Keratinocyte (primary cell): ENCODE data around the gene F10. TPM values are rescaled to one million over a fixed set of nuclear protein-coding genes. Genes with fewer than 3 reads are reported as not detected.

Experiments
- DNase-seq: peaks from one replicate; pipeline ENCODE4 v3.0.0-alpha.2; 2011; ENCODE audit warnings: low read depth, missing footprints, low spot score
- FAIRE-seq: peaks from 2 replicates; lab custom pipeline; 2011; peaks lifted over from hg19 to GRCh38; lab: Jason Lieb, UNC
- H2AFZ ChIP-seq: 2 replicates; pipeline ENCODE4 v1.6.0; 2012; ENCODE audit warnings: low read length, control low read depth, inconsistent platforms; ENCODE audit not compliant: control insufficient read depth
- H3K27ac ChIP-seq: 2 replicates; pipeline ENCODE4 v1.5.1; 2011; ENCODE audit warnings: low read length; ENCODE audit not compliant: control insufficient read depth, insufficient read depth
- H3K27me3 ChIP-seq: 3 replicates; pipeline ENCODE4 v1.6.0; 2011; ENCODE audit warnings: low read length; ENCODE audit not compliant: control insufficient read depth, insufficient read depth; ENCODE audit errors: extremely low read depth
- H3K36me3 ChIP-seq, 2 experiments: 2 replicates in 1 of 2; 3 replicates in 1 of 2; pipeline ENCODE4 v1.5.1; 2011; ENCODE audit warnings: low read length in 2 of 2, mild to moderate bottlenecking in 1 of 2; ENCODE audit not compliant: control insufficient read depth in 2 of 2, insufficient read depth in 2 of 2; ENCODE audit errors: extremely low read depth in 1 of 2
- H3K4me1 ChIP-seq: 3 replicates; pipeline ENCODE4 v1.5.1; 2011; ENCODE audit warnings: low read length; ENCODE audit not compliant: control insufficient read depth, insufficient read depth; ENCODE audit errors: extremely low read depth
- H3K4me2 ChIP-seq: 3 replicates; pipeline ENCODE4 v1.6.0; 2011; ENCODE audit warnings: low read depth, low read length; ENCODE audit not compliant: control insufficient read depth, insufficient read depth; ENCODE audit errors: extremely low read depth
- H3K4me3 ChIP-seq, 3 experiments: fragments of 200-600 bp in 1 of 3; sonication (generic) in 1 of 3; 2 replicates in 2 of 3; 3 replicates in 1 of 3; pipeline ENCODE4 v1.5.1; 2011 to 2016; ENCODE audit warnings: low read length in 3 of 3, mild to moderate bottlenecking in 3 of 3, control low read depth in 2 of 3, inconsistent platforms in 1 of 3, low read depth in 1 of 3, mixed read lengths in 1 of 3, mixed run types in 1 of 3, moderate library complexity in 1 of 3; ENCODE audit not compliant: control insufficient read depth in 2 of 3, insufficient read depth in 2 of 3; ENCODE audit errors: extremely low read depth in 1 of 3
- H3K79me2 ChIP-seq: 2 replicates; pipeline ENCODE4 v1.6.0; 2012; ENCODE audit warnings: low read length; ENCODE audit not compliant: control insufficient read depth, insufficient read depth
- H3K9ac ChIP-seq: 3 replicates; pipeline ENCODE4 v1.6.0; 2011; ENCODE audit warnings: low read length; ENCODE audit not compliant: control insufficient read depth, insufficient read depth; ENCODE audit errors: extremely low read depth
- H3K9me1 ChIP-seq: 3 replicates; pipeline ENCODE4 v1.6.0; 2011; ENCODE audit warnings: low read length; ENCODE audit not compliant: control insufficient read depth, insufficient read depth; ENCODE audit errors: extremely low read depth
- H3K9me3 ChIP-seq: 2 replicates; pipeline ENCODE4 v1.5.1; 2012; ENCODE audit warnings: low read depth, low read length; ENCODE audit not compliant: control insufficient read depth
- H4K20me1 ChIP-seq: 3 replicates; pipeline ENCODE4 v1.6.0; 2011; ENCODE audit warnings: low read length; ENCODE audit not compliant: control insufficient read depth, insufficient read depth; ENCODE audit errors: extremely low read depth
- EZH2 ChIP-seq: IDR thresholded peaks from one replicate; pipeline ENCODE4 v1.6.1; 2012; ENCODE audit warnings: inconsistent platforms, mild to moderate bottlenecking, low read length, moderate library complexity
- dilution Hi-C: fragments of 300-500 bp; cut with MboI; formaldehyde crosslinking; loops from one replicate; pipeline ENCODE4 v1.7.0; 2020; ENCODE audit warnings: low sequenced_read_pairs; ENCODE audit not compliant: extremely low pct_ligation_motif_present
- polyA plus RNA-seq, 5 experiments: library from polyadenylated mRNA; depleted of rRNA in 3 of 5; stranded (reverse) in 3 of 5; stranded (forward) in 1 of 5; unstranded in 1 of 5; fragments of >200 nt; gene quantifications; 1 replicate in 1 of 5; 2 replicates in 3 of 5; 3 replicates in 1 of 5; pipeline versions ENCODE4 v1.2.1 to v1.2.3, GENCODE V29; 2011 to 2012; ENCODE audit warnings: missing spikeins in 2 of 5, low read depth in 1 of 5, low replicate concordance in 1 of 5
- TF ChIP-seq, protein P1 (sequence below), 3 experiments: IDR thresholded peaks in 1 of 3; conservative IDR thresholded peaks in 1 of 3; optimal IDR thresholded peaks in 1 of 3; 2 replicates in 2 of 3; 3 replicates in 1 of 3; pipeline versions ENCODE3 to v1.5.1; 2011; ENCODE audit warnings: low read length in 3 of 3, mild to moderate bottlenecking in 3 of 3, moderate library complexity in 2 of 3, control low read depth in 1 of 3, inconsistent platforms in 1 of 3; ENCODE audit not compliant: insufficient read depth in 2 of 3; ENCODE audit errors: extremely low read depth in 1 of 3

Gene F10
- polyA plus RNA-seq, 1 donor (not counting 4 experiments of a cell fraction or from before 2014, with no cell fraction given), result not detected

DNA sequence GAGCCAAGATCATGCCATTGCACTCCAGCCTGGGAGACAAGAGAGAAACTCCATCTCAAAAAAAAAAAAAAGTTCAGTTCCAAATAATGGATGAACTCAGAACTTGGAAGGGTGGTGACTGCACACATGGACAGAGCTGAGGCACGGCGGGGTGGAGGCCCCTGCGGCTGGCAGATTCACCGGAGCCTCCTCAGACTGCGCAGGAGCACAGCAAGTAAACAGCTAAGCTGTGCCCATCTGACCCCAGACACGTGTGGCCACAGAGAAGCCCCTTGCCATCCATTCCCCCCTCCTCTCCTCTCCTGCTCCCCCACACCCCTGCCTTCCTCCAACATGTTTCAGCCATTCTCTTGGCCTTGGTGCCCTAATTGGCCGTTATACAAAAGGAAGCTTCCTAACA lies 20.3 kb downstream of the F10 start:
- H3K9me3 ChIP-seq, result no peaks in the 10 kb centered on the region
- no peaks in the 10 kb centered on the region for H3K36me3 ChIP-seq
- H2AFZ ChIP-seq, result no peak overlapping the region
- no peak overlapping the region for H3K4me2 ChIP-seq
- no peak overlapping the region for H3K9ac ChIP-seq
- dilution Hi-C loops, result no loop called here
- H3K27ac ChIP-seq, result no peak overlapping the region
- H3K4me1 ChIP-seq, result no peaks in the 10 kb centered on the region
- no peak for TF ChIP-seq EZH2
- TF ChIP-seq, protein P1, sequence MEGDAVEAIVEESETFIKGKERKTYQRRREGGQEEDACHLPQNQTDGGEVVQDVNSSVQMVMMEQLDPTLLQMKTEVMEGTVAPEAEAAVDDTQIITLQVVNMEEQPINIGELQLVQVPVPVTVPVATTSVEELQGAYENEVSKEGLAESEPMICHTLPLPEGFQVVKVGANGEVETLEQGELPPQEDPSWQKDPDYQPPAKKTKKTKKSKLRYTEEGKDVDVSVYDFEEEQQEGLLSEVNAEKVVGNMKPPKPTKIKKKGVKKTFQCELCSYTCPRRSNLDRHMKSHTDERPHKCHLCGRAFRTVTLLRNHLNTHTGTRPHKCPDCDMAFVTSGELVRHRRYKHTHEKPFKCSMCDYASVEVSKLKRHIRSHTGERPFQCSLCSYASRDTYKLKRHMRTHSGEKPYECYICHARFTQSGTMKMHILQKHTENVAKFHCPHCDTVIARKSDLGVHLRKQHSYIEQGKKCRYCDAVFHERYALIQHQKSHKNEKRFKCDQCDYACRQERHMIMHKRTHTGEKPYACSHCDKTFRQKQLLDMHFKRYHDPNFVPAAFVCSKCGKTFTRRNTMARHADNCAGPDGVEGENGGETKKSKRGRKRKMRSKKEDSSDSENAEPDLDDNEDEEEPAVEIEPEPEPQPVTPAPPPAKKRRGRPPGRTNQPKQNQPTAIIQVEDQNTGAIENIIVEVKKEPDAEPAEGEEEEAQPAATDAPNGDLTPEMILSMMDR (optimal IDR thresholded peaks at IDR 0.05 in 1 of 3, IDR thresholded peaks at IDR 0.05 in 1 of 3, conservative IDR thresholded peaks at IDR 0.05 in 1 of 3; ENCODE audit: extremely low read depth in 1 of 3, insufficient read depth in 2 of 3, low read length in 3 of 3), result no peak
- H3K79me2 ChIP-seq, result no peaks in the 10 kb centered on the region
- H3K9me1 ChIP-seq, result no peaks in the 10 kb centered on the region
- H4K20me1 ChIP-seq, result no peaks in the 10 kb centered on the region
- H3K27me3 ChIP-seq, result peaks cover 3% of the 10 kb centered on the region
- DNase-seq (no peak), FAIRE-seq (no peak)
- no peak overlapping the region for H3K4me3 ChIP-seq

GRCh38 chr13:113143466-113144254 lies 21.1 kb downstream of the F10 start:
- Histone ChIP-seq H3K9me3 (no peaks in the 10 kb centered on the region), H3K36me3 (no peaks in the 10 kb centered on the region), H3K9ac (no peak overlapping the region), H3K27ac (no peak overlapping the region), H3K4me3 (no peak overlapping the region), H3K4me1 (no peaks in the 10 kb centered on the region), H3K4me2 (no peak overlapping the region), H3K79me2 (no peaks in the 10 kb centered on the region), H3K27me3 (peaks cover 3% of the 10 kb centered on the region), H4K20me1 (no peaks in the 10 kb centered on the region), H2AFZ (no peak overlapping the region), H3K9me1 (no peaks in the 10 kb centered on the region)
- no peak for TF ChIP-seq EZH2
- TF ChIP-seq, protein P1 (optimal IDR thresholded peaks at IDR 0.05 in 1 of 3, IDR thresholded peaks at IDR 0.05 in 1 of 3, conservative IDR thresholded peaks at IDR 0.05 in 1 of 3; ENCODE audit: extremely low read depth in 1 of 3, insufficient read depth in 2 of 3, low read length in 3 of 3), result no peak
- dilution Hi-C loops, result no loop called here
- FAIRE-seq (no peak), DNase-seq (no peak)
